ENCODE data around the gene TMEM94.
"Not testable (repeated sequence)": the region's sequence is repeated elsewhere in the genome, so short reads cannot be mapped to it uniquely, and the experiment has no call there.

TMEM94 gene

GRCh38 chr17:75477490-75477862 lies 21.0 kb downstream of the TMEM94 start:
- not testable (repeated sequence) for DNase-seq

GRCh38 chr17:75478508-75478907 lies 22.1 kb downstream of the TMEM94 start:
- DNase-seq = no peak

GRCh38 chr17:75480281-75480680 lies 23.8 kb downstream of the TMEM94 start:
- DNase-seq = no peak

- DNase-seq = no peak
Observed at GRCh38 chr17:75481194-75482068, 25.0 kb downstream of the TMEM94 start.

GRCh38 chr17:75482098-75482942 lies 25.9 kb downstream of the TMEM94 start:
- no peak for DNase-seq

- no peak for DNase-seq
Observed at GRCh38 chr17:75485688-75486087, 29.3 kb downstream of the TMEM94 start.

- no peak for DNase-seq
Observed at GRCh38 chr17:75486151-75486550, 29.7 kb downstream of the TMEM94 start.

- DNase-seq = no peak
Observed at GRCh38 chr17:75486951-75487350, 30.5 kb downstream of the TMEM94 start.

- DNase-seq = peak; percentile 26
Observed at GRCh38 chr17:75487351-75488070, 31.1 kb downstream of the TMEM94 start.

GRCh38 chr17:75488693-75489510 lies 32.5 kb downstream of the TMEM94 start:
- no peak for DNase-seq

GRCh38 chr17:75489511-75489955 lies 33.1 kb downstream of the TMEM94 start:
- DNase-seq = no peak

- DNase-seq = no peak
Observed at GRCh38 chr17:75490173-75490743, 33.8 kb downstream of the TMEM94 start.

- DNase-seq = no peak
Observed at GRCh38 chr17:75490953-75491649, 34.7 kb downstream of the TMEM94 start.

- DNase-seq = no peak
Observed at GRCh38 chr17:75491680-75492079, 35.2 kb downstream of the TMEM94 start.

GRCh38 chr17:75492555-75493168 lies 36.2 kb downstream of the TMEM94 start:
- no peak for DNase-seq

GRCh38 chr17:75493476-75494129 lies 37.2 kb downstream of the TMEM94 start:
- DNase-seq = no peak

GRCh38 chr17:75494326-75494877 lies 38.0 kb downstream of the TMEM94 start:
- no peak for DNase-seq

- DNase-seq = no peak
Observed at GRCh38 chr17:75496005-75496404, 39.6 kb downstream of the TMEM94 start.

GRCh38 chr17:75498039-75498725 lies 41.7 kb downstream of the TMEM94 start:
- DNase-seq = no peak

Measured in activated naive CD4-positive, alpha-beta T cell treated with Interleukin-2 at 50 U/mL for 16 hours (primary cell).